OCI-LY7 (cell line): ENCODE measurements around the gene RPS15. TPM values are rescaled to one million over a fixed set of nuclear protein-coding genes. Genes with fewer than 3 reads are reported as not detected.

ENCODE experiments used
- BruUV-seq: library from RNA; stranded (reverse); fragments of 400-500 nt; replicated peaks from 2 replicates; lab custom pipeline; 2021; lab: Mats Ljungman, UMichigan
- CTCF ChIA-PET: fragments of 300-600 bp; sonication (Branson Sonifier 250); formaldehyde crosslinking; loops from one replicate; lab custom pipeline; 2022; ENCODE audit warnings: antibody characterized with exemption; ENCODE audit not compliant: unreplicated experiment; lab: Charles Lee
- POLR2A ChIA-PET: fragments of 300-600 bp; sonication (Branson Sonifier 250); formaldehyde crosslinking; loops from one replicate; lab custom pipeline; 2022; ENCODE audit warnings: antibody characterized with exemption; lab: Charles Lee
- DNase-seq: peaks from one replicate; pipeline ENCODE4 v3.0.0-alpha.2; 2015; ENCODE audit warnings: low spot score
- H2AFZ ChIP-seq: fragments of 200-600 bp; sonication (generic), shearing (Covaris generic); 2 replicates; pipeline ENCODE4 v1.6.1; 2014; ENCODE audit warnings: mild to moderate bottlenecking, antibody characterized with exemption, low read length, moderate library complexity
- H3K27ac ChIP-seq: fragments of 200-600 bp; sonication (generic); 2 replicates; pipeline ENCODE4 v1.5.1; 2014; ENCODE audit warnings: mixed run types, low read depth, mild to moderate bottlenecking, moderate library complexity, low read length, inconsistent platforms; ENCODE audit not compliant: poor library complexity, severe bottlenecking
- H3K36me3 ChIP-seq: fragments of 200-600 bp; sonication (generic); 2 replicates; pipeline ENCODE4 v1.6.1; 2014; ENCODE audit warnings: mild to moderate bottlenecking, antibody characterized with exemption, low read length, moderate library complexity, mixed read lengths; ENCODE audit not compliant: insufficient read depth
- H3K4me1 ChIP-seq: fragments of 200-600 bp; sonication (generic); 2 replicates; pipeline ENCODE4 v1.5.1; 2014; ENCODE audit warnings: mild to moderate bottlenecking, low read length; ENCODE audit not compliant: insufficient read depth, poor library complexity, severe bottlenecking
- H3K4me2 ChIP-seq: fragments of 200-600 bp; sonication (generic); 2 replicates; pipeline ENCODE4 v1.6.1; 2014; ENCODE audit warnings: mild to moderate bottlenecking, low read length
- H3K4me3 ChIP-seq: fragments of 200-600 bp; sonication (generic); 2 replicates; pipeline ENCODE4 v1.5.1; 2014; ENCODE audit warnings: mild to moderate bottlenecking, low read depth, low read length; ENCODE audit not compliant: poor library complexity, severe bottlenecking
- H3K79me2 ChIP-seq: fragments of 200-600 bp; sonication (generic); 2 replicates; pipeline ENCODE4 v1.6.1; 2016; ENCODE audit warnings: low read depth, mild to moderate bottlenecking, low read length, moderate library complexity, mixed read lengths; ENCODE audit not compliant: insufficient read depth
- H3K9me2 ChIP-seq: fragments of 200-600 bp; sonication (generic); 2 replicates; pipeline ENCODE4 v1.6.1; 2016; ENCODE audit warnings: mild to moderate bottlenecking, low read length, mixed read lengths; ENCODE audit not compliant: insufficient read depth
- H3K9me3 ChIP-seq: fragments of 200-600 bp; sonication (generic); 2 replicates; pipeline ENCODE4 v1.6.1; 2014; ENCODE audit warnings: mild to moderate bottlenecking, mixed run types, low read length, mixed read lengths
- H4K20me1 ChIP-seq: fragments of 200-600 bp; sonication (generic); 2 replicates; pipeline ENCODE4 v1.6.1; 2014; ENCODE audit warnings: mild to moderate bottlenecking, antibody characterized with exemption, low read length, moderate library complexity, mixed read lengths; ENCODE audit not compliant: insufficient read depth
- CTCF ChIP-seq: fragments of 200-600 bp; sonication (generic); conservative IDR thresholded peaks from 2 replicates; pipeline ENCODE4 v1.5.1; 2014; ENCODE audit warnings: mild to moderate bottlenecking, antibody characterized with exemption, low read length, moderate library complexity, mixed read lengths
- EZH2phosphoT487 ChIP-seq: fragments of 200-600 bp; sonication (generic); IDR thresholded peaks from 2 replicates; pipeline ENCODE4 v1.6.1; 2018; ENCODE audit warnings: low read depth, borderline replicate concordance, mild to moderate bottlenecking, mixed run types, antibody characterized with exemption, low read length, moderate library complexity, mixed read lengths
- intact Hi-C: fragments of 100-400 bp; cut with micrococcal nuclease; formaldehyde crosslinking; loops from one replicate; pipeline ENCODE4 v1.10.0; 2022; ENCODE audit not compliant: unreplicated experiment
- total RNA-seq, 2 experiments: library from RNA; depleted of rRNA in 1 of 2; stranded (reverse); fragments of >200 nt in 1 of 2; shearing (Covaris generic) in 1 of 2; gene quantifications; 2 replicates each; pipeline ENCODE4 v1.2.3, GENCODE V29; 2014 to 2022

RPS15 gene
- total RNA-seq, 2 experiments from 2014 or later = 1,860 to 2,068 TPM

- Histone ChIP-seq H4K20me1 (peaks cover 13% of the 10 kb centered on the region), H3K9me3 (no peaks in the 10 kb centered on the region), H3K9me2 (no peaks in the 10 kb centered on the region), H3K4me1 (peaks cover 37% of the 10 kb centered on the region), H3K4me3 (peak overlapping the region; percentile 60), H3K36me3 (peaks cover 31% of the 10 kb centered on the region), H3K27ac (peak overlapping the region; percentile 64), H2AFZ (no peak overlapping the region; the same call in 1 of the 2 replicates), H3K4me2 (peak overlapping the region; percentile 75), H3K79me2 (peaks cover 12% of the 10 kb centered on the region; the same call in 1 of the 2 replicates)
- peak; percentile 87 for TF ChIP-seq CTCF
- no peak for TF ChIP-seq EZH2phosphoT487
- intact Hi-C loops = loop anchor here (2.0 kb wide), 1 partner anchor 33 kb away; the partner anchor contains the start of gene C19orf25
- ChIA-PET CTCF (no interaction called here), POLR2A (no interaction called here)
- no TSS peak for BruUV-seq
- DNase-seq = peak; percentile 80
Observed at GRCh38 chr19:1445185-1445931, 7.2 kb downstream of the RPS15 start.

- Histone ChIP-seq H3K9me3 (no peaks in the 10 kb centered on the region), H3K4me3 (no peak overlapping the region), H3K4me1 (peaks cover 31% of the 10 kb centered on the region), H3K36me3 (peaks cover 23% of the 10 kb centered on the region), H3K79me2 (peaks cover 5% of the 10 kb centered on the region; the same call in 1 of the 2 replicates), H2AFZ (no peak overlapping the region), H4K20me1 (peaks cover 5% of the 10 kb centered on the region; the same call in 1 of the 2 replicates), H3K27ac (no peak overlapping the region), H3K4me2 (no peak overlapping the region), H3K9me2 (no peaks in the 10 kb centered on the region)
- DNase-seq = no peak
- ChIA-PET CTCF (no interaction called here), POLR2A (no interaction called here)
- BruUV-seq = no TSS peak
- TF ChIP-seq CTCF (no peak), EZH2phosphoT487 (no peak)
- intact Hi-C loops = loop anchor here (2.0 kb wide), 1 partner anchor 33 kb away; the partner anchor contains the start of gene C19orf25
Observed at GRCh38 chr19:1445932-1446712, 7.9 kb downstream of the RPS15 start.
